GM19193 (cell line): ENCODE measurements around the gene RNF180.

Experiments
- POLR2A ChIP-seq: IDR thresholded peaks from 4 replicates; pipeline ENCODE4 v1.6.1; 2011; ENCODE audit not compliant: insufficient read depth, insufficient read length; ENCODE audit errors: extremely low read depth

RNF180 gene, protein sequence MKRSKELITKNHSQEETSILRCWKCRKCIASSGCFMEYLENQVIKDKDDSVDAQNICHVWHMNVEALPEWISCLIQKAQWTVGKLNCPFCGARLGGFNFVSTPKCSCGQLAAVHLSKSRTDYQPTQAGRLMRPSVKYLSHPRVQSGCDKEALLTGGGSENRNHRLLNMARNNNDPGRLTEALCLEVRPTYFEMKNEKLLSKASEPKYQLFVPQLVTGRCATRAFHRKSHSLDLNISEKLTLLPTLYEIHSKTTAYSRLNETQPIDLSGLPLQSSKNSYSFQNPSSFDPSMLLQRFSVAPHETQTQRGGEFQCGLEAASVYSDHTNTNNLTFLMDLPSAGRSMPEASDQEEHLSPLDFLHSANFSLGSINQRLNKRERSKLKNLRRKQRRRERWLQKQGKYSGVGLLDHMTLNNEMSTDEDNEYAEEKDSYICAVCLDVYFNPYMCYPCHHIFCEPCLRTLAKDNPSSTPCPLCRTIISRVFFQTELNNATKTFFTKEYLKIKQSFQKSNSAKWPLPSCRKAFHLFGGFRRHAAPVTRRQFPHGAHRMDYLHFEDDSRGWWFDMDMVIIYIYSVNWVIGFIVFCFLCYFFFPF

GRCh38 chr5:64165500-64166200 lies at the start of gene RNF180:
TSS of gene RNF180 (plus strand) at chr5:64165843. CDS start at chr5:64200808, 34,965 bp downstream.
- TF ChIP-seq POLR2A = peak; percentile 19

GRCh38 chr5:64125521-64125920 lies 40.1 kb upstream of the RNF180 start:
- no peak for TF ChIP-seq POLR2A

DNA sequence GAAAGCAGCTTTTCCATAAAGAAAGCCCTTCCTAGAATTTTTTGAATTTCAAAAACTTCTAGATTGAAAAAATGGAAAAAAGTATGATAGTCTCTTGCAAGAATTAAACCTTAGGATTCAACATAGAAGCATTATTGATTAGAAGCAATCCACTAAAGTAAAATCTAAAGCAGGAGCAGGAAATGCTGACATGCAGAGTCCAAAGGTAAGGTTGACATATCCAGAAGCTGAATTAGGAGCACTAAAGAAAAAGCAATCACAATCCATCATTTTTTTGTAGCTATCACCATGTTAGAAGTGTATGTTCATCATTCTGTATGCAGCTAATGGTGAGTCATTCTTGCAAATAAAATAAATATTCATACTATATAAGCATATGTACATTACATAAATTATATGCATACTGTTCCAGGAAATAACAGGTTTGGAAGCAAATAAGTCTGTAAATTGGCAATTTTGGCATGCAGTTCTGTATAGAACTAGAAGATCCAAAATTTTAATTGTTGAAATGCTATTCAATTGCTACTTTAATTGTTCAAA lies 39.4 kb upstream of the RNF180 start:
- TF ChIP-seq POLR2A = no peak

- TF ChIP-seq POLR2A = no peak
Measured at GRCh38 chr5:64140018-64140417, 25.6 kb upstream of the RNF180 start.

- TF ChIP-seq POLR2A = no peak
Measured at GRCh38 chr5:64144425-64145215, 21.0 kb upstream of the RNF180 start.

- TF ChIP-seq POLR2A = no peak
Measured at GRCh38 chr5:64145216-64145895, 20.3 kb upstream of the RNF180 start.

DNA sequence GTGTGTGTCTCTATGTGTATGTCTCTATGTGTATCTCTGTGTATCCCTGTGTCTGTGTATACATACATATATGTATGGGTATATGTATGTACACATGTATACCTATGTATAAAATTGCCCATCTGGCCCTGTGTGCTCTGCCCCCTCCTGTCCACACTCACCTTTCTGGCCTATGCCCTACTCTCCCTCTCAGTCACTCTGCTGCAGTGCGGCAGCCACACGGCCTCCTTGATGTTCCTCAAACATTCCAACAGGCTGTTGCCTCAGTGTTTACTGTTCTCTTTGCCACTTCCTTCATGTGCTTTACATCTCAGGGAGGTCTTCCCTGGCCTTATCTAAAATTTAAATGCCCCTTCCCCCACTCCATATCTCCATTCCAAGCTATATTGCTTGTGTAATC lies 18.3 kb upstream of the RNF180 start:
- TF ChIP-seq POLR2A = no peak

- no peak for TF ChIP-seq POLR2A
Measured at GRCh38 chr5:64147849-64148441, 17.7 kb upstream of the RNF180 start.

DNA sequence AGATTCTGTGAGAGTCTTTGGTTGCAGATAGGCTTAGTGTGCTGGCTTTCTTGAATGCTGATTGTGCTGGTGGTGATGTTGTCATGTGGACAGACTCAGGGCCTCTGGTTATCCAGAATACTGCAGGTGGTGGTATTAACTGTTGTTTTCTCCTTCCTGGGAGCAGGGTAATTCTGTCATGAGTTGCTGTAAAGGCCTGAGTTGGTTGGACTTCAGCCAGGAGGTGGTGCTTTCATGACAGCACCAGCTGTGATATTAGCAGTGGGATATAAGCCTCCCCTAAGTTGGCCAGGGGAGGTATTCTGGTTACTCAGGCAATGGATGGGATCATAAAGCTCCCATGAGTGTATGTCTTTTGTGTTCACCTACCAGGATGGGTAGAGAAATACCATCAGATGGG lies 16.4 kb upstream of the RNF180 start:
- TF ChIP-seq POLR2A = no peak

DNA sequence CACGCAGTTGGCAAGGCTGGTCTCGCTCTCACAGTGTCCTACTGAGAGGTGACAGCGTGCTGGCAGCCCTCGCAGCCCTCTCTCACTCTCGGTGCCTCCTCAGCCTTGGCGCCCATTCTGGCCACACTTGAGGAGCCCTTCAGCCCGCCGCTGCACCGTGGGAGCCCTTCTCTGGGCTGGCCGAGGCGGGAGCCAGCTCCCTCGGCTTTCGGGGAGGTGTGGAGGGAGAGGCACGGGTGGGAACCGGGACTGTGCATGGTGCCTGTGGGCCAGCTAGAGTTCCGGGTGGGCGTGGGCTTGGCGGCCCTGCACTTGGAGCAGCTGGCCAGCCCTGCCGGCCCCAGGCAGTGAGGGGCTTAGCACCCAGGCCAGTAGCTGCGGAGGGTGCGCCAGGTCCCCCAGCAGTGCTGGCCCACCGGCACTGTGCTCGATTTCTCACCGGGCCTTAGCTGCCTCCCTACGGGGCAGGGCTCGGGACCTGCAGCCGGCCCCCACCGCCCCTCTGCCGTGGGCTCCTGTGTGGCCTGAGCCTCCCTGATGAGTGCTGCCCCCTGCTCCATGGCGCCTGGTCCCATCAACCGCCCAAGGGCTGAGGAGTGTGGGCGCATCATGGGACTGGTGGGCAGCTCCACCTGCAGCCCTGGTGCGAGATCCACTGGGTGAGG lies 15.7 kb upstream of the RNF180 start:
- TF ChIP-seq POLR2A = no peak

GRCh38 chr5:64156261-64156660 lies 9.4 kb upstream of the RNF180 start:
- no peak for TF ChIP-seq POLR2A

- no peak for TF ChIP-seq POLR2A
Measured at GRCh38 chr5:64158827-64159226, 6.8 kb upstream of the RNF180 start.

GRCh38 chr5:64160201-64160600 lies 5.4 kb upstream of the RNF180 start:
- TF ChIP-seq POLR2A = no peak
